ENCODE measurements around the gene SH2B2. TPM values are rescaled to one million over a fixed set of nuclear protein-coding genes. Genes with fewer than 3 reads are reported as not detected.

The SH2B2 gene
- total RNA-seq, 1 donor from 2014 or later = 32.1 TPM

DNA sequence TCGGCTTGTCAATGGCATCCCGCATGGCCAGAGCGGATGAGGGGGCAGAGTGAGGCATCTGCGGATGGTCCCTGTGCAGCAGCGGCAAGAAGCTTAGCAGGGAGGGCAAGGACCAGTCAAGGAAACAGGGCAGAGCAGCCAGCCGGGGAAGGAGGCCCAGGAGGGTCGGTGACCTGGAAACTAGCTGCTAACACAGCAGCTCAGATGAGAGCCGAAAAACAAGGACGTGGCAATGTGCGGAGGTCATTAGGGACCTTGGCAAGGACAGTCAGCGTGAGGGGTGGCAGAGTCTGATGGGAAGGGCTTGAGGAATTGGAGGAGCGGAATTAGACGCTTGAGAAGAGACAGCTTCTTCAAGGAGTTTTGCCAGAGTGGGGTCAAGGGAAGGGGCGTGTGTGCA is 20.1 kb upstream of the SH2B2 start:
- Mint-ChIP-seq H3K9me3 (no peaks in the 10 kb centered on the region), H3K4me1 (no peaks in the 10 kb centered on the region), H3K27ac (no peak overlapping the region), H3K27me3 (no peaks in the 10 kb centered on the region), H3K4me3 (no peak overlapping the region), H3K36me3 (ENCODE audit: low read depth) (no peaks in the 10 kb centered on the region)
- ChIA-PET POLR2A (no interaction called here), CTCF (no interaction called here)
- intact Hi-C loops (cut with micrococcal nuclease) = no loop called here
- ATAC-seq (ENCODE audit: low read depth) = no peak
- DNase-seq = no peak
- TF ChIP-seq, protein P1, sequence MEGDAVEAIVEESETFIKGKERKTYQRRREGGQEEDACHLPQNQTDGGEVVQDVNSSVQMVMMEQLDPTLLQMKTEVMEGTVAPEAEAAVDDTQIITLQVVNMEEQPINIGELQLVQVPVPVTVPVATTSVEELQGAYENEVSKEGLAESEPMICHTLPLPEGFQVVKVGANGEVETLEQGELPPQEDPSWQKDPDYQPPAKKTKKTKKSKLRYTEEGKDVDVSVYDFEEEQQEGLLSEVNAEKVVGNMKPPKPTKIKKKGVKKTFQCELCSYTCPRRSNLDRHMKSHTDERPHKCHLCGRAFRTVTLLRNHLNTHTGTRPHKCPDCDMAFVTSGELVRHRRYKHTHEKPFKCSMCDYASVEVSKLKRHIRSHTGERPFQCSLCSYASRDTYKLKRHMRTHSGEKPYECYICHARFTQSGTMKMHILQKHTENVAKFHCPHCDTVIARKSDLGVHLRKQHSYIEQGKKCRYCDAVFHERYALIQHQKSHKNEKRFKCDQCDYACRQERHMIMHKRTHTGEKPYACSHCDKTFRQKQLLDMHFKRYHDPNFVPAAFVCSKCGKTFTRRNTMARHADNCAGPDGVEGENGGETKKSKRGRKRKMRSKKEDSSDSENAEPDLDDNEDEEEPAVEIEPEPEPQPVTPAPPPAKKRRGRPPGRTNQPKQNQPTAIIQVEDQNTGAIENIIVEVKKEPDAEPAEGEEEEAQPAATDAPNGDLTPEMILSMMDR (IDR thresholded peaks at IDR 0.05) = no peak

DNA sequence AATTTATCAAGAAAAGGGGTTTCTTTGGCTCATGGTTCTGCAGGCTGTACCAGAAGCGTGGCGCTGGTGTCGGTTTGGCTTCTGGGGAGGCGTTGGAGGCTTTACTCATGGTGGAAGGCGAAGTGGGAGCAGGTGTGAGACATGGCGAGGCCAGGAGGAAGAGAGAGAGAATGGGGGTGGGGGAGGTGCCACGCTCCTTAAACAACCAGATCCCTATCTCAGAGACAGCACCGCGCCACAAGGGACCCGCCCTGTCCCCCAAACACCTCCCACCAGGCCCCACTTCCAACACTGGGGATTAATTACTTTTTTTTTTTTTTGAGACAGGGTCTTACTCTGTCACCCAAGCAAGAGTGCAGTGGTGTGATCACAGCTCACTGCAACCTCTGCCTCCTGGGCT is 18.0 kb upstream of the SH2B2 start:
- TF ChIP-seq, protein P1 (IDR thresholded peaks at IDR 0.05) = no peak
- no peak overlapping the region for H3K4me3 Mint-ChIP-seq
- H3K27me3 Mint-ChIP-seq = no peaks in the 10 kb centered on the region
- intact Hi-C loops (cut with micrococcal nuclease) = no loop called here
- ChIA-PET CTCF (interaction anchor here (5.9 kb wide), 1 partner anchor 725 kb away, joined by 64 read pairs; no protein-coding TSS in a partner anchor), POLR2A (no interaction called here)
- ATAC-seq (ENCODE audit: low read depth) (no peak), DNase-seq (no peak)
- H3K27ac Mint-ChIP-seq = no peak overlapping the region
- H3K9me3 Mint-ChIP-seq = no peaks in the 10 kb centered on the region
- no peaks in the 10 kb centered on the region for H3K36me3 Mint-ChIP-seq (ENCODE audit: low read depth)
- H3K4me1 Mint-ChIP-seq = peaks cover 4% of the 10 kb centered on the region

DNA sequence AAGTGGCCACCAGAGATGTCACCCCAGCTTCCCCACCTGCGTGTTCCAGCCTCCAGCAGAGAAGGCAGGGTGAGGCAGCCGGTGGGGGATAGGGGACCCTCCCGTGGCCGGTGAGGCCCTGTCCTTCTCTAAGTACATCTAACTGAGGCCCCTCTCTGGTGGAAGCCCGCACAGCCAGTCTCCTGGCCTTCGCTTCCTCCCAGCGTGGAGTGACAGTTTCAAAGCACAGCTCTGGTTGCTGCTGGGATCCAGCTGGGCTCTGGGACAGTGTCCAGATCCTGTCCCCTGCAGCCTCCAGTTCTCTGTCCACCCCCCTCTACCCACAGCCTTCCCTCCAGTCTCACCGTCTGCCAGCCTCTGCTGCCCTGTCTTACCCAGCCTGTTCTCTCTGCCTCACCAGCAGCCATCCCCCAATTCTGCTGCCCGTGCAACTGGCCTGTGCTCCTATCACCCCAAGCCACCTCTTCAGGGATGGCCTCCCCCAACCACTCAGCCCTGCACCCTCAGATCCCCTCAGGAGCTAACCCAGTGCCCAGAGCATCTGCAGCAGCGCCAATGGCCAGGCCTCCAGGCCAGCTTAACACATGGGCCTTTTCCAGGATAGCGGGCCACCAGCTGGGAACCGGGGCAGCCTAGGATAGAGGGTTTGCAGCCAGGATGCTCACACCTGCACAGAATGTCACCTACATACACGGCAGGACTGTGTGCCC is 16.3 kb upstream of the SH2B2 start:
- ChIA-PET CTCF (interaction anchor here (1.3 to 5.9 kb wide), 3 partner anchors 15 to 727 kb away, joined by 3 to 64 read pairs (median 24); no protein-coding TSS in a partner anchor), POLR2A (interaction anchor here (1.1 kb wide), 1 partner anchor 414 kb away, joined by 3 read pairs; no protein-coding TSS in a partner anchor)
- H3K9me3 Mint-ChIP-seq = no peaks in the 10 kb centered on the region
- no peak for ATAC-seq (ENCODE audit: low read depth)
- TF ChIP-seq, protein P1 (IDR thresholded peaks at IDR 0.05) = no peak
- no peaks in the 10 kb centered on the region for H3K27me3 Mint-ChIP-seq
- intact Hi-C loops (cut with micrococcal nuclease) = no loop called here
- H3K27ac Mint-ChIP-seq = no peak overlapping the region
- H3K4me1 Mint-ChIP-seq = peaks cover 4% of the 10 kb centered on the region
- no peaks in the 10 kb centered on the region for H3K36me3 Mint-ChIP-seq (ENCODE audit: low read depth)
- no peak overlapping the region for H3K4me3 Mint-ChIP-seq
- no peak for DNase-seq

DNA sequence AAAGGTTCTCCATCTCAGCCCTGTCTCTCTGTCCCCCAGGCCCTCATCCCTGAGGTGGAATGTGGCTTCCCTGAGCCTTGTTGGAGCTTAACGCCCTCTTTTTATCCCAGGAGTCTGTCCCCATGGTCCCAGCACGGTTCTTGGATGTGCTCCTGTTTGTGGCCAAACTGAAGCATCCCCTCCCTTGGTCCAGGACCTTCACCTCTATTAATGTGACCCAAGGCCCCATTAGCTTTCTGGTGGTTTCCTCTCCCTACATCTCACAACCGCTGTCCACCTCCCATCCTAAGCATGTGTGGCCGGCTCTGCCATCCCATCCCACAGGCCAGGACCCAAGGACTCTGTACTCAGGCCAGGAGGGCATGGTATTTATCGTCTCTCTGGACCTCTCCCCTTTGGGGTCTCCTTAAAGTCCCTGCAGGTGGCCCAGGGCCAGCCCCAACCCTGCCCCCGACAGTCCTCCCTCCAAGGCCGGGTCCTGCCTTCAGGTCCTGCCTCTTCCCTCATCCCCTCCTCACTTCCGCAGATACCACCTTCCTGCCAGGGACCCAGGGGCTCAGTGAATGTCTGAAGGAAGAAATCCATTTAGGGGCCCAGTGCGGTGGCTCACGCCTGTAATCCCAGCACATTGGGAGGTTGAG is 15.4 kb upstream of the SH2B2 start:
- peaks cover 4% of the 10 kb centered on the region for H3K4me1 Mint-ChIP-seq
- no peaks in the 10 kb centered on the region for H3K36me3 Mint-ChIP-seq (ENCODE audit: low read depth)
- no peak overlapping the region for H3K27ac Mint-ChIP-seq
- CTCF ChIA-PET = interaction anchor here (1.3 to 5.9 kb wide), 3 partner anchors 16 to 728 kb away, joined by 3 to 64 read pairs (median 24); no protein-coding TSS in a partner anchor
- DNase-seq (no peak), ATAC-seq (ENCODE audit: low read depth) (no peak)
- H3K9me3 Mint-ChIP-seq = no peaks in the 10 kb centered on the region
- H3K27me3 Mint-ChIP-seq = no peaks in the 10 kb centered on the region
- intact Hi-C loops (cut with micrococcal nuclease) = no loop called here
- POLR2A ChIA-PET = interaction anchor here (1.1 kb wide), 1 partner anchor 415 kb away, joined by 3 read pairs; no protein-coding TSS in a partner anchor
- H3K4me3 Mint-ChIP-seq = no peak overlapping the region
- TF ChIP-seq, protein P1 (IDR thresholded peaks at IDR 0.05) = no peak

Measured in activated B cell treated with CpG ODN at 0.5 μM for 24 hours (primary cell).